Dendritic cell treated with granulocyte-macrophage colony-stimulating factor and Interleukin-4, amounts not matched to agents 40 ng/mL and 50 ng/mL, for 4 days (primary cell): Measurements from ENCODE around the gene ALDH1A3.
A peak's percentile ranks its signal among the peaks of the same experiment; 100 is the strongest.

Source experiments
- H3K27ac Mint-ChIP-seq: one replicate; pipeline ENCODE4 v1.8.0; 2022; ENCODE audit warnings: mild to moderate bottlenecking, mixed read lengths
- H3K27me3 Mint-ChIP-seq: one replicate; pipeline ENCODE4 v1.8.0; 2022; ENCODE audit warnings: mild to moderate bottlenecking, mixed read lengths
- H3K36me3 Mint-ChIP-seq: one replicate; pipeline ENCODE4 v1.8.0; 2022; ENCODE audit warnings: low read depth, mixed read lengths
- H3K4me1 Mint-ChIP-seq: one replicate; pipeline ENCODE4 v1.8.0; 2022; ENCODE audit warnings: low read depth, mixed read lengths
- H3K4me3 Mint-ChIP-seq: one replicate; pipeline ENCODE4 v1.8.0; 2022; ENCODE audit warnings: mild to moderate bottlenecking, moderate library complexity, mixed read lengths
- H3K9me3 Mint-ChIP-seq: one replicate; pipeline ENCODE4 v1.8.0; 2022; ENCODE audit warnings: mixed read lengths
- intact Hi-C: fragments of 100-400 bp; cut with micrococcal nuclease; formaldehyde crosslinking; loops from one replicate; pipeline ENCODE4 v1.15.0; 2022

Gene ALDH1A3

DNA sequence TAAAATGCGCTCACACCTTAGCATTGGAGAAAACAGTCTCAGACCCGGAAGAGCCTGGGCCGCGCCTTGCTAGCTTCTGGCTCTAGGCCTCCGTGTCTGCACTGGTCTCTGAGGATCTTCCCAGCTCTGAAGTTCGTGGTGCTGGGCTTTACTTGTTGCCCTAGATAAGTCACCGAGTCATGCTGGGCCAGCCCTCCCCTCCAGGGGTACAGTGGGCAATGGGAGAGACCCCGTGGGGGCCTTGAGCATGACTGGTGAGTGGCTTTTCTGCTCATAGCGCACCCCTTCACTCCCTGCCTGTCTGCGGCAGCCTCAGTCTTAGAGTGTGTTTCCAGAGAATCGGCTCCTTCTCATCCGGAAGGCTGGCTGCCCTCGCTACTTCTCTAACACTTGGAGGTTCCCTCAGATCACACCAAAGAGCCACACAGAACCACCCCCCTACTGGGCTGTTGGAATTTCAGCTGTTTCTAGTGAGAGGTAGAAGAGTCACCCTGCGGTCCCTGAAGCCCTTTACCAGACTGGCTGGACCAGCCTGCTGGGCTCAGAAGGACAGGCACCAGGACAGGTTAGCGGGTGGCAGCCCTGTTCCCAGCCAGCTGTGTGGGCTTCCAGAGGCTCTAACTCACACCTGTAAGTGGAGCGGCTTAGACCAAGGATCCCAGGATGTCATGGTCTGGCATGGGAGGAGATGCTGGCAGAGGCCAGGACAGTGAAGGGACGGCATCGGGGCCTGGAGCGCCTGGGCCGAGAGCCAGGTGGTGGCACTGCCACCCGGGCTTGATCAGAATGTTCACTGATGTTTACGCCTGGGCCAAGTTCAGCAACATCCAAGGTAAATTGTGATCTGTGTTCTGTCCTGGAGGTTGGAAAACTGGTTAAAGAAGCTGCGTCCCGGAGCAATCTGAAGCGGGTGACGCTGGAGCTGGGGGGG is 17.9 kb downstream of the ALDH1A3 start:
- intact Hi-C loops: loop anchor here (10.0 kb wide), 1 partner anchor 253 kb away; no protein-coding TSS in a partner anchor

GRCh38 chr15:100898152-100898490 is 18.5 kb downstream of the ALDH1A3 start:
- Mint-ChIP-seq H3K4me1 (peaks cover 23% of the 10 kb centered on the region), H3K27me3 (peaks cover 52% of the 10 kb centered on the region), H3K36me3 (no peaks in the 10 kb centered on the region), H3K4me3 (no peak overlapping the region), H3K27ac (no peak overlapping the region), H3K9me3 (no peaks in the 10 kb centered on the region)
- intact Hi-C loops: loop anchor here (10.0 kb wide), 1 partner anchor 253 kb away; no protein-coding TSS in a partner anchor

More for the DNA sequence above, 17.9 kb downstream of the ALDH1A3 start:
- H3K9me3 Mint-ChIP-seq: no peaks in the 10 kb centered on the region
- no peak overlapping the region for H3K4me3 Mint-ChIP-seq
- H3K4me1 Mint-ChIP-seq: peaks cover 16% of the 10 kb centered on the region
- H3K27me3 Mint-ChIP-seq: peaks cover 58% of the 10 kb centered on the region
- H3K36me3 Mint-ChIP-seq: no peaks in the 10 kb centered on the region
- H3K27ac Mint-ChIP-seq: no peak overlapping the region

GRCh38 chr15:100898661-100899462 is 19.2 kb downstream of the ALDH1A3 start:
- Mint-ChIP-seq H3K36me3 (no peaks in the 10 kb centered on the region), H3K4me3 (no peak overlapping the region), H3K27ac (no peak overlapping the region), H3K9me3 (no peaks in the 10 kb centered on the region), H3K4me1 (peaks cover 25% of the 10 kb centered on the region), H3K27me3 (peaks cover 45% of the 10 kb centered on the region)
- intact Hi-C loops: loop anchor here (10.0 kb wide), 1 partner anchor 254 kb away; no protein-coding TSS in a partner anchor

DNA sequence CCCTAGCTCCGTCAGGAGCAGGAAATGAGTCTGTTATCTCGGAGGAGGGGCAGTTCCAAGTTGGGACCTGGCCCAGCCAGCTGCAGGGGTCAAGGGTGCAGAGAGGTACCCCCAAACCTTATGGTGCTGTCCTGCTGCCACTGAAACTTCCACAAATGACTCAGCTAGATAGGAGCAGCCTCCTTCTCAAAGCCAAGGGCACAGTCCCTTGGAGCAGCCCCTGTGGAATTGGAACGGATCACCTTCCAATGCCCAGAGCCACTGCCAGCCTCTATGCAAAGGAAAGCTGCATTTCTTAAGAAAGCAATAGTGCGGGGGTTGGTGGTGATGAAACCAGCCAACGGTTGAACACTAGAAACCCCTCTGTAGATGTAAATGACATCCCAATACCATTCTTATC is 20.0 kb downstream of the ALDH1A3 start:
- no peaks in the 10 kb centered on the region for H3K36me3 Mint-ChIP-seq
- peaks cover 39% of the 10 kb centered on the region for H3K27me3 Mint-ChIP-seq
- no peaks in the 10 kb centered on the region for H3K9me3 Mint-ChIP-seq
- no peak overlapping the region for H3K4me3 Mint-ChIP-seq
- peaks cover 25% of the 10 kb centered on the region for H3K4me1 Mint-ChIP-seq
- intact Hi-C loops: loop anchor here (10.0 kb wide), 1 partner anchor 255 kb away; no protein-coding TSS in a partner anchor
- no peak overlapping the region for H3K27ac Mint-ChIP-seq

GRCh38 chr15:100900136-100900794 is 20.6 kb downstream of the ALDH1A3 start:
- H3K27ac Mint-ChIP-seq: no peak overlapping the region
- no peaks in the 10 kb centered on the region for H3K36me3 Mint-ChIP-seq
- H3K9me3 Mint-ChIP-seq: no peaks in the 10 kb centered on the region
- no peak overlapping the region for H3K4me3 Mint-ChIP-seq
- peaks cover 25% of the 10 kb centered on the region for H3K4me1 Mint-ChIP-seq
- intact Hi-C loops: no loop called here
- peaks cover 34% of the 10 kb centered on the region for H3K27me3 Mint-ChIP-seq

GRCh38 chr15:100900795-100901169 is 21.2 kb downstream of the ALDH1A3 start:
- H3K4me3 Mint-ChIP-seq: no peak overlapping the region
- H3K27me3 Mint-ChIP-seq: peaks cover 29% of the 10 kb centered on the region
- no peaks in the 10 kb centered on the region for H3K36me3 Mint-ChIP-seq
- H3K27ac Mint-ChIP-seq: no peak overlapping the region
- no peaks in the 10 kb centered on the region for H3K9me3 Mint-ChIP-seq
- intact Hi-C loops: no loop called here
- H3K4me1 Mint-ChIP-seq: peaks cover 25% of the 10 kb centered on the region

DNA sequence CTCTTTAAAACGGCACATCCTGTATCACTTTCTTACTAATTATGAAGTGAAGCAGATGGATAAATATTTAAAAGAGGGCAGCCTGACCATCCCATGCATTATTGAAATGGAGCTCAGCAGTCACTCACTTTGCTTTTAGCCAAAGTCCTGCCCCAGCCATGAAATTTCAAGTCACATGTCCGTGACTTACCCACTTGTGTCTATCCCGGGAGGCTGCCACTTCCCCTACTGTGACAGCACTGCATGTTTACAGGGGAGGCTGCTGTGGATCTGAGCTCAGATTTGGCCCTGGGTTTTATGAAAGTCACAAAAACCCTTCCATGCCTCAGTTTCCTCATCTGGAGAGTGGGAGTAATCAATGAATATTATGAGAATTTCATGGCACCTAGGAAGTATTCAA is 21.7 kb downstream of the ALDH1A3 start:
- peaks cover 25% of the 10 kb centered on the region for H3K4me1 Mint-ChIP-seq
- no peaks in the 10 kb centered on the region for H3K9me3 Mint-ChIP-seq
- H3K4me3 Mint-ChIP-seq: no peak overlapping the region
- H3K36me3 Mint-ChIP-seq: no peaks in the 10 kb centered on the region
- intact Hi-C loops: no loop called here
- H3K27ac Mint-ChIP-seq: peak overlapping the region; percentile 77
- peaks cover 29% of the 10 kb centered on the region for H3K27me3 Mint-ChIP-seq

GRCh38 chr15:100901702-100902435 is 22.2 kb downstream of the ALDH1A3 start:
- peak overlapping the region; percentile 77 for H3K27ac Mint-ChIP-seq
- intact Hi-C loops: no loop called here
- no peaks in the 10 kb centered on the region for H3K9me3 Mint-ChIP-seq
- H3K4me3 Mint-ChIP-seq: peak overlapping the region; percentile 27
- H3K36me3 Mint-ChIP-seq: no peaks in the 10 kb centered on the region
- H3K27me3 Mint-ChIP-seq: peaks cover 29% of the 10 kb centered on the region
- peaks cover 25% of the 10 kb centered on the region for H3K4me1 Mint-ChIP-seq

- Mint-ChIP-seq H3K36me3 (no peaks in the 10 kb centered on the region), H3K9me3 (no peaks in the 10 kb centered on the region), H3K4me1 (peaks cover 25% of the 10 kb centered on the region), H3K27me3 (peaks cover 23% of the 10 kb centered on the region), H3K27ac (peak overlapping the region; percentile 77), H3K4me3 (peak overlapping the region; percentile 27)
- intact Hi-C loops: no loop called here
Measured at GRCh38 chr15:100902436-100903167, 23.0 kb downstream of the ALDH1A3 start.

DNA sequence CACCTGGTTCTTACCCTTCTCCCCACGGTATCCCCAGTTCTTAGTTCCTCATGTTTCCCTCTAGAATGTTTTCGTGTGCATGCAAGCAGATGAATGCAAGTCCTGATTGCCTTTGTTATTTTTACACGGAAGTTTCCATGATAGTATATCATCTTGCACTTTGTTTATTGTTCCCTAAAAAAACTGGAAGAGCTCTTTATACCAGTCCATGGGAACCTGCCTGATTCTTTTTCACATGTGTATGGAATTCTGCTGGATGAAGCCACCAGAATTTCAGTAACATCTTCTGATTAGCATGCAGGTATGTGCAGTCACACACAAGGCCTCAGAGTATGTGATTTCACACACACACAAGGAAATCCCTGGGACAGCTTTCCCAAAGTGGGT is 23.5 kb downstream of the ALDH1A3 start:
- Mint-ChIP-seq H3K36me3 (no peaks in the 10 kb centered on the region), H3K4me1 (peaks cover 25% of the 10 kb centered on the region), H3K4me3 (no peak overlapping the region), H3K27ac (no peak overlapping the region), H3K27me3 (peaks cover 18% of the 10 kb centered on the region), H3K9me3 (no peaks in the 10 kb centered on the region)
- intact Hi-C loops: no loop called here

GRCh38 chr15:100905850-100906249 is 26.2 kb downstream of the ALDH1A3 start:
- Mint-ChIP-seq H3K27ac (no peak overlapping the region), H3K27me3 (peaks cover 3% of the 10 kb centered on the region), H3K36me3 (no peaks in the 10 kb centered on the region), H3K4me1 (peaks cover 30% of the 10 kb centered on the region), H3K9me3 (no peaks in the 10 kb centered on the region), H3K4me3 (no peak overlapping the region)
- intact Hi-C loops: no loop called here

- Mint-ChIP-seq H3K4me3 (no peak overlapping the region), H3K36me3 (no peaks in the 10 kb centered on the region), H3K4me1 (peaks cover 7% of the 10 kb centered on the region), H3K9me3 (peaks cover 5% of the 10 kb centered on the region), H3K27me3 (peaks cover 5% of the 10 kb centered on the region), H3K27ac (no peak overlapping the region)
- intact Hi-C loops: no loop called here
Measured at GRCh38 chr15:100908466-100908865, 28.8 kb downstream of the ALDH1A3 start.

DNA sequence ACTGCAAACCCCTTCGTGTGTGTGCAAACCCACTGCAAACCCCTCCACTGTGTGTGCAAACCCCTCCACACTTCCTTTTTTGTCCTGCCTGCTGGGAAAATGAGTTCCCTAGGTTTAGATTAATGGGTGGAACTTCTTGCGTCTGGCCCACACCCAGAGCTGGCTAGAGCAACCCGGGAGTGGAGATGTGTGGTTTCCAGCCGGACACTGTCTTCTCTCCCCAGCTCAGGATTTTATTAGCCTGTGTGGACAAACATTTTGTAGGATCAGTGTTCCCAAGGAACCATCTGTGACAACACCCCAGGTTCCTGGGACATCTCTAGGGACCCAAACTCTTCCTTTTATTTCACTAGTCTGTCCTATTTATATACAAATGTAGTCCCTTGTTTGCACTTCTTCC is 29.9 kb downstream of the ALDH1A3 start:
- H3K27ac Mint-ChIP-seq: no peak overlapping the region
- intact Hi-C loops: no loop called here
- H3K36me3 Mint-ChIP-seq: peaks cover 5% of the 10 kb centered on the region
- no peak overlapping the region for H3K4me3 Mint-ChIP-seq
- H3K9me3 Mint-ChIP-seq: peaks cover 6% of the 10 kb centered on the region
- peaks cover 6% of the 10 kb centered on the region for H3K27me3 Mint-ChIP-seq
- H3K4me1 Mint-ChIP-seq: peaks cover 13% of the 10 kb centered on the region
